K562 (cell line): ENCODE measurements around the gene CCDC183. TPM values are rescaled to one million over a fixed set of nuclear protein-coding genes. Genes with fewer than 3 reads are reported as not detected.
A peak's percentile ranks its signal among the peaks of the same experiment; 100 is the strongest.

ENCODE experiments used
- ATAC-seq: fragments of 200-7000 bp; cut with Tn5 transposase; 3 replicates; pipeline ENCODE4 v1.9.1; 2020; ENCODE audit warnings: moderate library complexity
- BruUV-seq: library from RNA; stranded (reverse); fragments of 400-500 nt; replicated peaks from 2 replicates; lab custom pipeline; 2021; lab: Mats Ljungman, UMichigan
- CTCF ChIA-PET: fragments of 300-600 bp; formaldehyde crosslinking; extraction: SDS; loops from one replicate; lab custom pipeline; 2021; ENCODE audit warnings: low intra/inter-chr PET ratio; lab: Yijun Ruan, JAX
- POLR2A ChIA-PET: fragments of 300-600, 350-650 bp; sonication (Branson Sonifier 250); formaldehyde crosslinking; extraction: SDS; loops from one replicate; lab custom pipeline; 2021; ENCODE audit warnings: antibody characterized with exemption, inconsistent platforms; lab: Yijun Ruan, JAX
- DNase-seq, 4 experiments: peaks; one replicate each; pipeline versions ENCODE4 v3.0.0 to v3.0.0-alpha.2; 2011 to 2018; ENCODE audit warnings: low spot score in 3 of 4, mixed read lengths in 3 of 4; ENCODE audit errors: extremely low read depth in 1 of 4
- FAIRE-seq: peaks from 2 replicates; lab custom pipeline; 2011; peaks lifted over from hg19 to GRCh38; lab: Jason Lieb, UNC
- H2AFZ ChIP-seq: 2 replicates; pipeline ENCODE4 v1.6.0; 2011; ENCODE audit warnings: low read depth, low read length, control low read depth, inconsistent platforms
- H3K27ac ChIP-seq: fragments of 200-600 bp; 3 replicates; pipeline ENCODE4 v1.8.0; 2011; ENCODE audit warnings: low read depth, mild to moderate bottlenecking, control low read depth, inconsistent platforms, low read length, moderate library complexity, mixed read lengths; ENCODE audit errors: extremely low read depth
- H3K27me3 ChIP-seq, 2 experiments: fragments of 300-600 bp in 1 of 2; 2 replicates in 1 of 2; 3 replicates in 1 of 2; pipeline versions ENCODE4 v1.6.0 to v1.8.0; 2011; ENCODE audit warnings: inconsistent platforms in 2 of 2, low read length in 2 of 2, mild to moderate bottlenecking in 1 of 2, mixed read lengths in 1 of 2, moderate library complexity in 1 of 2; ENCODE audit not compliant: control insufficient read depth in 2 of 2, insufficient read depth in 2 of 2
- H3K36me3 ChIP-seq: fragments of 300-600 bp; 3 replicates; pipeline ENCODE4 v1.8.0; 2011; ENCODE audit warnings: mild to moderate bottlenecking, low read length, inconsistent platforms; ENCODE audit not compliant: control insufficient read depth, insufficient read depth
- H3K4me1 ChIP-seq, 2 experiments: fragments of 200-600 bp in 1 of 2; replicated peaks in 1 of 2; 2 replicates in 1 of 2; 3 replicates in 1 of 2; pipeline versions ENCODE4 v1.5.1 to v1.8.0; 2011; ENCODE audit warnings: inconsistent platforms in 2 of 2, low read length in 2 of 2, mild to moderate bottlenecking in 1 of 2, mixed read lengths in 1 of 2, moderate library complexity in 1 of 2; ENCODE audit not compliant: control insufficient read depth in 2 of 2, insufficient read depth in 2 of 2
- H3K4me2 ChIP-seq: 2 replicates; pipeline ENCODE4 v1.6.1; 2011; ENCODE audit warnings: low read length, control low read depth, inconsistent platforms, mixed read lengths; ENCODE audit not compliant: insufficient read depth
- H3K4me3 ChIP-seq: fragments of 200-600 bp; sonication (generic), shearing (Covaris generic); 2 replicates; pipeline ENCODE4 v1.5.1; 2016; ENCODE audit warnings: control low read depth, inconsistent platforms
- H3K79me2 ChIP-seq: fragments of 200-600 bp; 3 replicates; pipeline ENCODE4 v1.8.0; 2011; ENCODE audit warnings: low read length, inconsistent platforms; ENCODE audit not compliant: control insufficient read depth, insufficient read depth
- H3K9ac ChIP-seq, 2 experiments: 2 replicates each; pipeline versions ENCODE4 v1.6.0 to v1.6.1; 2011; ENCODE audit warnings: low read depth in 2 of 2, low read length in 2 of 2, control low read depth in 1 of 2, inconsistent platforms in 1 of 2, mild to moderate bottlenecking in 1 of 2, mixed read lengths in 1 of 2; ENCODE audit not compliant: insufficient read depth in 1 of 2
- H3K9me1 ChIP-seq: one replicate; pipeline ENCODE4 v1.6.0; 2011; ENCODE audit warnings: inconsistent platforms, mild to moderate bottlenecking, low read length, moderate library complexity; ENCODE audit not compliant: control insufficient read depth, insufficient read depth
- H3K9me3 ChIP-seq: replicated peaks from 2 replicates; pipeline ENCODE4 v1.5.1; 2011; ENCODE audit warnings: low read depth, low read length, inconsistent platforms; ENCODE audit not compliant: control insufficient read depth, insufficient read depth
- H4K20me1 ChIP-seq: replicated peaks from 2 replicates; pipeline ENCODE4 v1.6.1; 2011; ENCODE audit warnings: low read length, inconsistent platforms, mixed read lengths; ENCODE audit not compliant: control insufficient read depth, insufficient read depth
- ATF4 ChIP-seq: fragments of 450-650 bp; formaldehyde crosslinking; IDR thresholded peaks from 2 replicates; pipeline ENCODE4 v1.4.0; 2022; ENCODE audit warnings: mild to moderate bottlenecking, moderate library complexity
- BCLAF1 ChIP-seq, 2 experiments: fragments of 450-650 bp in 1 of 2; IDR thresholded peaks; 2 replicates each; pipeline ENCODE4 v1.6.1; 2011 to 2017; ENCODE audit warnings: low read depth in 2 of 2, antibody characterized with exemption in 1 of 2, borderline replicate concordance in 1 of 2, low read length in 1 of 2, mild to moderate bottlenecking in 1 of 2, mixed read lengths in 1 of 2; ENCODE audit not compliant: control insufficient read depth in 1 of 2
- CCNT2 ChIP-seq: IDR thresholded peaks from 2 replicates; pipeline ENCODE4 v1.6.1; 2011; ENCODE audit warnings: borderline replicate concordance, low read depth, mild to moderate bottlenecking, moderate library complexity, mixed read lengths, low read length; ENCODE audit not compliant: insufficient read length; ENCODE audit errors: extremely low read depth
- JUNB ChIP-seq: fragments of 450-650 bp; formaldehyde crosslinking; conservative IDR thresholded peaks from 2 replicates; pipeline ENCODE4 v1.4.0; 2020; ENCODE audit warnings: mild to moderate bottlenecking
- NBN ChIP-seq: fragments of 450-650 bp; IDR thresholded peaks from 2 replicates; pipeline ENCODE4 v1.6.1; 2016; ENCODE audit warnings: low read depth, mild to moderate bottlenecking
- NFATC3 ChIP-seq: fragments of 450-650 bp; IDR thresholded peaks from 2 replicates; pipeline ENCODE4 v1.6.1; 2017; ENCODE audit warnings: mild to moderate bottlenecking
- POLR2AphosphoS5 ChIP-seq: IDR thresholded peaks from 2 replicates; pipeline ENCODE4 v1.6.1; 2011; ENCODE audit warnings: mild to moderate bottlenecking, low read depth, low read length, moderate library complexity; ENCODE audit not compliant: control insufficient read depth, insufficient read depth
- RAD21 ChIP-seq, 2 experiments: fragments of 250-450 bp in 1 of 2; fragments of 450-650 bp in 1 of 2; sonication (Bioruptor Pico) in 1 of 2; formaldehyde crosslinking in 1 of 2; IDR thresholded peaks in 1 of 2; conservative IDR thresholded peaks in 1 of 2; 2 replicates each; pipeline versions ENCODE4 v1.4.0 to v1.8.0; 2020 to 2022; ENCODE audit warnings: mild to moderate bottlenecking in 2 of 2, moderate library complexity in 1 of 2
- ZEB2 ChIP-seq: fragments of 450-650 bp; IDR thresholded peaks from 2 replicates; pipeline ENCODE4 v1.6.1; 2016
- ZNF764 ChIP-seq: fragments of 250-450 bp; sonication (Bioruptor Pico); IDR thresholded peaks from 2 replicates; pipeline ENCODE4 v1.4.0; 2020; ENCODE audit warnings: low read depth, mild to moderate bottlenecking, moderate library complexity
- WGBS: fragments of 100-300 bp; shearing (Covaris generic); methylation state at CpG from one replicate; pipeline ENCODE4 v1.1.6; 2016; ENCODE audit warnings: low coverage, mixed read lengths; ENCODE audit not compliant: insufficient coverage; ENCODE audit errors: missing lambda C conversion rate; 5-methylcytosine and 5-hydroxymethylcytosine counted together
- in situ Hi-C: fragments of 300-500 bp; cut with MboI; formaldehyde crosslinking; loops from 4 replicates; pipeline ENCODE4 v1.15.0; 2018; ENCODE audit warnings: inconsistent platforms, mixed read lengths
- intact Hi-C: fragments of 100-400 bp; cut with micrococcal nuclease; formaldehyde crosslinking; loops from 2 replicates; pipeline ENCODE4 v1.14.2; 2022
- polyA plus RNA-seq, 8 experiments: library from polyadenylated mRNA; depleted of rRNA in 4 of 8; stranded (reverse) in 5 of 8; unstranded in 3 of 8; fragments of >200 nt; fragmentation: Nextera tagmentation in 2 of 8; fragmentation: Illumina TruSeq in 1 of 8; extraction: Ambion mirVana in 2 of 8; extraction: Trizol in 1 of 8; gene quantifications; 2 replicates each; pipeline versions ENCODE4 v1.2.1 to v1.2.3, GENCODE V29; 2011 to 2014; ENCODE audit warnings: inconsistent platforms in 1 of 8, missing spikeins in 1 of 8
- total RNA-seq, 7 experiments: library from RNA; depleted of rRNA in 6 of 7; stranded (reverse); fragments of >200 nt in 6 of 7; fragmentation: Illumina TruSeq in 2 of 7; extraction: Trizol in 2 of 7; gene quantifications; 2 replicates each; pipeline versions ENCODE4 v1.2.1 to v1.2.3, GENCODE V29; 2011 to 2021; ENCODE audit warnings: low replicate concordance in 1 of 7

Gene CCDC183
- total and polyA plus RNA-seq, 9 of the 15 experiments (the other 6 are each of a cell fraction or from before 2014, with no cell fraction given), result 0.21 to 0.60 (median 0.29) TPM; not detected in 4

- BruUV-seq, result no TSS peak
Measured at GRCh38 chr9:136748201-136748600, 47.9 kb upstream of the CCDC183 start, which contains the start of gene LCN6. TSS of gene LCN6 (minus strand) at chr9:136748525. CDS start at chr9:136748483, 42 bp downstream.

More at GRCh38 chr9:136748201-136748600, 47.9 kb upstream of the CCDC183 start, which contains the start of gene LCN6:
- in situ Hi-C loops, result no loop called here
- no peaks in the 10 kb centered on the region for H3K36me3 ChIP-seq
- H3K9ac ChIP-seq, result peak within 1 kb of the TSS in 1 of 2 experiments; percentile 73; a peak in 2 of 4 replicates
- ChIA-PET POLR2A (interaction anchor here (0.7 to 2.1 kb wide), 2 partner anchors 19 to 854 kb away, joined by 3 to 12 read pairs; no protein-coding TSS in a partner anchor), CTCF (no interaction called here)
- no peak within 1 kb of the TSS for H3K4me2 ChIP-seq
- FAIRE-seq (no peak), DNase-seq (no peak), ATAC-seq (no peak)
- no peaks in the 10 kb centered on the region for H3K9me1 ChIP-seq
- intact Hi-C loops, result no loop called here
- H3K4me3 ChIP-seq, result no peak within 1 kb of the TSS
- H3K4me1 ChIP-seq, result peaks cover 7 to 63% of the 10 kb centered on the region in 2 experiments
- no peaks in the 10 kb centered on the region for H3K79me2 ChIP-seq
- 58% methylated on average over 8 of the region's 8 CpGs for WGBS
- H3K27ac ChIP-seq, result no peak within 1 kb of the TSS
- H2AFZ ChIP-seq, result no peak within 1 kb of the TSS
- H3K27me3 ChIP-seq, result no peaks in the 10 kb centered on the region
- 0 out of 2 replicates have a peak, but pooled peaks cover 7% of the 10 kb centered on the region for H3K9me3 ChIP-seq
- no peaks in the 10 kb centered on the region for H4K20me1 ChIP-seq
- TF ChIP-seq ZNF764 (CRISPR knock-in tag) (no peak), POLR2AphosphoS5 (no peak), RAD21 (CRISPR knock-in tag; conservative IDR thresholded peaks at IDR 0.05 in 1 of 2, IDR thresholded peaks at IDR 0.05 in 1 of 2) (no peak), JUNB (CRISPR knock-in tag) (no peak), BCLAF1 (IDR thresholded peaks at IDR 0.05; ENCODE audit: borderline replicate concordance in 1 of 2, control insufficient read depth in 1 of 2, low read depth in 2 of 2, low read length in 1 of 2) (no peak), CCNT2 (no peak), NFATC3 (no peak), NBN (no peak), ATF4 (CRISPR knock-in tag) (no peak), ZEB2 (no peak)
